Tibial nerve (tissue), 4 donors: ENCODE measurements around the gene GFPT1. TPM values are rescaled to one million over a fixed set of nuclear protein-coding genes. Genes with fewer than 3 reads are reported as not detected.

ENCODE experiments used
- DNase-seq, 2 donors: peaks; one replicate each; pipeline ENCODE4 v3.0.0-alpha.2; 2019; ENCODE audit warnings: low spot score in 2 of 2
- H3K27ac ChIP-seq, 4 donors: fragments of 200-600 bp; sonication (generic) in 3 of 4; one replicate each; pipeline ENCODE4 v1.5.1; 2017 to 2019; ENCODE audit warnings: mild to moderate bottlenecking in 1 of 4
- H3K27me3 ChIP-seq, 2 donors: fragments of 200-600 bp; sonication (generic) in 1 of 2; one replicate each; pipeline versions ENCODE4 v1.5.1 to v1.6.0; 2017 to 2019
- H3K36me3 ChIP-seq, 3 donors: fragments of 200-600 bp; sonication (generic); one replicate each; pipeline ENCODE4 v1.5.1; 2018 to 2019
- H3K4me1 ChIP-seq, 4 donors: fragments of 200-600 bp; sonication (generic) in 3 of 4; one replicate each; pipeline ENCODE4 v1.5.1; 2017 to 2019
- H3K4me3 ChIP-seq, 4 donors: fragments of 200-600 bp; sonication (generic) in 3 of 4; one replicate each; pipeline ENCODE4 v1.5.1; 2017 to 2019; ENCODE audit warnings: mild to moderate bottlenecking in 1 of 4, moderate library complexity in 1 of 4
- H3K9me3 ChIP-seq, 4 donors: fragments of 200-600 bp; sonication (generic) in 3 of 4; one replicate each; pipeline ENCODE4 v1.5.1; 2017 to 2019
- EP300 ChIP-seq, 2 donors: sonication (generic); formaldehyde crosslinking; IDR thresholded peaks; one replicate each; pipeline ENCODE4 v1.6.1; 2017; ENCODE audit warnings: antibody characterized with exemption in 2 of 2, mild to moderate bottlenecking in 1 of 2
- POLR2A ChIP-seq, 2 donors: fragments of 450-650 bp; IDR thresholded peaks; one replicate each; pipeline ENCODE4 v1.6.1; 2017; ENCODE audit warnings: antibody characterized with exemption in 2 of 2, mild to moderate bottlenecking in 2 of 2, moderate library complexity in 2 of 2
- WGBS, 2 donors: methylation state at CpG; one replicate each; pipeline ENCODE4 v1.1.5; 2018; 5-methylcytosine and 5-hydroxymethylcytosine counted together
- total RNA-seq, 4 donors: library from RNA; depleted of rRNA; stranded (reverse); fragments of >200 nt; gene quantifications; one replicate each; pipeline ENCODE4 v1.1.0, GENCODE V29; 2016
- TF ChIP-seq, protein P1 (sequence below), 5 experiments: fragments of 200-600 bp in 3 of 5; fragments of 450-650 bp in 2 of 5; sonication (generic) in 3 of 5; IDR thresholded peaks; one replicate each; pipeline ENCODE4 v1.5.1; 2016 to 2019; ENCODE audit warnings: antibody characterized with exemption in 5 of 5, mild to moderate bottlenecking in 3 of 5, moderate library complexity in 2 of 5

GFPT1 gene
- total RNA-seq, 4 donors from 2014 or later: 15.5 to 30.0 (median 22.1) TPM

DNA sequence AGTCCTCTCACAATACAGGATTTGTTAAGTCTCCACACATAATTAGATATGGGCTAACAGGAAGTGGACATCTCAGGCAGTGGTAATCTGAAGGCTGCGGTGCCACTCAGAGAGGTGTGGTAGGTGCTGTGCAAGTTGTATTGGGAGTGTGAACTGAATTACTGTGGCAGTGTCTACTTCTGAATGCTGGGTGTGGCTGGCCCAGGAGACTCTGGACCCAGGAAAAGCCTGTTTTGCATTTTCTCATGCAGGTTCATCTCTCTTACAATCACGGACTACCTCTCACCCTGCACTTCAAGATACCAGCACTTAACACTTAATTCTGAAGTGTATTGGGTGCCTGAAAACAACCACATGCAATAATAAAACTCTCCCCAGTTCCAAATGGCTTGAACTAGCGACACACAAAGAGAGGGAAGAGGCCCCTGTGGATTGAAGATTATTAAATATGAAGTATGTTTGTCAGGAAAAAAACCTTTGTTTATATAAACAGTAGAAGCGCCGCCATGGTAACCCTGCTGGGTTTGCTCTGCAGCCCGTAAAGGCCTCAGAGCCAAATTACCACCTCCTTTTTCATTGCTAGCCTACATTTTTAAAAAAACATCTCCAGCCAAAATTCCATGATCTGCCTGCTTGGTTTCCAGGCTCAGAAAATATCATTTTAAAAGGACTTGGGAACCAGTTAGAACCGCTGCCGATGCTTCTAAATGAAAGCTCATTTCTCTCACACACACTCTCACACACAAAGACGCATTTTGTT is 77.5 kb downstream of the GFPT1 start:
- TF ChIP-seq, protein P1, sequence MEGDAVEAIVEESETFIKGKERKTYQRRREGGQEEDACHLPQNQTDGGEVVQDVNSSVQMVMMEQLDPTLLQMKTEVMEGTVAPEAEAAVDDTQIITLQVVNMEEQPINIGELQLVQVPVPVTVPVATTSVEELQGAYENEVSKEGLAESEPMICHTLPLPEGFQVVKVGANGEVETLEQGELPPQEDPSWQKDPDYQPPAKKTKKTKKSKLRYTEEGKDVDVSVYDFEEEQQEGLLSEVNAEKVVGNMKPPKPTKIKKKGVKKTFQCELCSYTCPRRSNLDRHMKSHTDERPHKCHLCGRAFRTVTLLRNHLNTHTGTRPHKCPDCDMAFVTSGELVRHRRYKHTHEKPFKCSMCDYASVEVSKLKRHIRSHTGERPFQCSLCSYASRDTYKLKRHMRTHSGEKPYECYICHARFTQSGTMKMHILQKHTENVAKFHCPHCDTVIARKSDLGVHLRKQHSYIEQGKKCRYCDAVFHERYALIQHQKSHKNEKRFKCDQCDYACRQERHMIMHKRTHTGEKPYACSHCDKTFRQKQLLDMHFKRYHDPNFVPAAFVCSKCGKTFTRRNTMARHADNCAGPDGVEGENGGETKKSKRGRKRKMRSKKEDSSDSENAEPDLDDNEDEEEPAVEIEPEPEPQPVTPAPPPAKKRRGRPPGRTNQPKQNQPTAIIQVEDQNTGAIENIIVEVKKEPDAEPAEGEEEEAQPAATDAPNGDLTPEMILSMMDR (IDR thresholded peaks at IDR 0.05): no peak
- no peak for TF ChIP-seq EP300 (IDR thresholded peaks at IDR 0.05)
- TF ChIP-seq POLR2A (IDR thresholded peaks at IDR 0.05): no peak
- 26 to 31% methylated on average over 9 of the region's 9 CpGs for WGBS, 2 donors
- no peak for DNase-seq
- Histone ChIP-seq H3K27ac (peak overlapping the region; percentile 8 to 88 (median 68)), H3K4me1 (peaks cover 0 to 64% (median 27%) of the 10 kb centered on the region in 4 donors), H3K27me3 (no peaks in the 10 kb centered on the region), H3K9me3 (peaks cover 0 to 6% (median 2%) of the 10 kb centered on the region in 4 donors), H3K36me3 (peaks cover 0 to 7% (median 0%) of the 10 kb centered on the region in 3 donors), H3K4me3 (no peak overlapping the region)

DNA sequence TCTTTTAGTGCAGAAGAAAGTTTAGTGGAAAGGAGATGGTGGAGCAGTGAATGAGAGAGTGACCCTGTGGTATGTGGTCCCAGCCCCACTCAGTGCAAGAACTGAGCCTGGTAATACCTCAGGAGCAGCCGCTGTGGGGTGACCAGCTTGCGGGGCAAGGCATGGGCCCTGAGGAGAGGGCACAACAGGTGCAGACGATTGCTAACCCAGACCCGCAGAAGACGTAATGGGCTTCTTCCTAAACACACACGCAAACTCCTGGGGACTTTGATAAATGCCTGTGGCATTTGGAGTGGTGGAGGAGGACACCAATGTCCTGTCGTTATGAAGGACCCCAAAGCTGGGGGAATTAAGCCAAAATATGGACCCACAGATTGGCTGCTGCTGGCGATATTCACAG is 78.7 kb downstream of the GFPT1 start:
- Histone ChIP-seq H3K36me3 (peaks cover 0 to 7% (median 0%) of the 10 kb centered on the region in 3 donors), H3K9me3 (peaks cover 0 to 13% (median 2%) of the 10 kb centered on the region in 4 donors), H3K27me3 (no peaks in the 10 kb centered on the region), H3K27ac (peak overlapping the region in 3 of 4 donors; percentile 67 to 88 (median 87)), H3K4me3 (no peak overlapping the region), H3K4me1 (peaks cover 0 to 64% (median 27%) of the 10 kb centered on the region in 4 donors)
- TF ChIP-seq EP300 (IDR thresholded peaks at IDR 0.05) (no peak), POLR2A (IDR thresholded peaks at IDR 0.05) (no peak)
- DNase-seq: no peak
- WGBS, 2 donors: 90 to 93% methylated on average over 8 of the region's 8 CpGs

DNA sequence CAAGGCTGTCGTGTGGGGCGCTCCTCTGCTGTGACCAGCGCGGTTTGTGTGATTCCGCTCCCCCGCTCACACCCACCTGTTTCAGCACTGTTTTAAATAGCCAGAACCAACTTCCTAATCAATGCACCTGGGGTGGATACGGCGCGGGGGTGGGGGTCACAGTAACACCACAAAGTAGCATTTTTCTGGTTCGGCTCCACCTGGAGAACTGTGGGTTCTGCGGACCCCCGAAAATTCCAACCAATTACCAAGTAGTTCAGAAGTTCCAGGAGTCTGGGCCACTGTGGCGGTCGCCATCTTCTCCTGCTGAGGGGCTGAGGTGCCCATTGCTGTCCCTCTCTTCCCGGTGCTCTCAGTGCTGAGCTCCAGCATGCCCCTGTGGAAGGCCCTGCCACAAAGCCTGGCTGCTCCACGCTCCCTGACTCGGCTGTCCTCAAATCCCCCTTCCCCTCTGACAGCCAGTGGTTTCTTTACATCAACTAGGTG is 79.4 kb downstream of the GFPT1 start:
- Histone ChIP-seq H3K9me3 (peaks cover 0 to 8% (median under 1%) of the 10 kb centered on the region in 4 donors), H3K36me3 (peaks cover 0 to under 1% (median 0%) of the 10 kb centered on the region in 3 donors), H3K27ac (peak overlapping the region in 3 of 4 donors; percentile 52 to 88 (median 67)), H3K4me3 (peak overlapping the region in 3 of 4 donors; percentile 53 to 69 (median 54)), H3K4me1 (peaks cover 0 to 64% (median 27%) of the 10 kb centered on the region in 4 donors), H3K27me3 (no peaks in the 10 kb centered on the region)
- WGBS, 2 donors: 43 to 46% methylated on average over 17 of the region's 17 CpGs
- no peak for DNase-seq
- TF ChIP-seq, protein P1 (IDR thresholded peaks at IDR 0.05): no peak
- no peak for TF ChIP-seq EP300 (IDR thresholded peaks at IDR 0.05)
- no peak for TF ChIP-seq POLR2A (IDR thresholded peaks at IDR 0.05)

DNA sequence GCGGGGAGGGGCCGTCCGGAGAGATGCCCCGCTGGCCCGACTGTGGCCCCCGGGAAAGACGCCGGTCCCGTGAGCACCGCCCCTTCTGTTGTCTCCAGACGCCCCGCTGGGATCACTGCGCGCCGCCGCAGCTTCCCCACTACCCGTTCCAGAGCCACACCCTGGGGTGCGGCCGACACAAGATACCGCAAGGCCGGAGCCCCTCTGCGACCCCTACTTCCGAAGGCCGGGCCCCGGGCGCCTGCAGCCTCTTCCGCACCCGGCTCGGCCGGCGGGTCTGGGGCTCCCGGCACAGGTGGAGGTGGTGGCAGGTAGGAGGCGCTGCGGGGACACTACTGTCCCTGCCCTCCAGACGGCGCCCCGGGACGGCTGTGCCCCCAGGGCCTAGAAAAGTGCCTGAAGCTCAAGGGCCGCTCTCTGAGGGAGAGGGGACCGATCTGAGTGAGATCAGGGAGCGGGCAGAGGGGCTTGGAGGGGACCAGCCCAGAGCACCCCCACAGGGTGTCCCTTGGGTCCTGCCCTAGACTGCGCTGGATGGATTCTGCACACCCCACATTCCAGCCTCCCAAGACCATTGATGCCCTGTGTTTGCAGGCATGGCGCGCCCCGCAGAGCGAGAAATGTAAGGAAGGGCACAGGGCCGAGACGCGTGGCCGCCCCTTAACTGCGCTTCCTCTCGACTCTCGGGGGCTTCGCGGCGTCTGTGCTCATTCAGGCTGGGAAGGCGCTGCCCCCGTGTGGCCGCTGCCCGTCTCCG is 80.0 kb downstream of the GFPT1 start:
- H3K27ac ChIP-seq: peak overlapping the region; percentile 46 to 88 (median 60)
- peaks cover 0 to 64% (median 27%) of the 10 kb centered on the region in 4 donors for H3K4me1 ChIP-seq
- TF ChIP-seq, protein P1 (IDR thresholded peaks at IDR 0.05): peak; percentile 73 to 92 (median 84)
- TF ChIP-seq EP300 (IDR thresholded peaks at IDR 0.05) (peak in 1 of 2 donors; percentile 45), POLR2A (IDR thresholded peaks at IDR 0.05) (no peak)
- H3K9me3 ChIP-seq: peaks cover 0 to 8% (median 0%) of the 10 kb centered on the region in 4 donors
- peak overlapping the region; percentile 53 to 69 (median 62) for H3K4me3 ChIP-seq
- no peaks in the 10 kb centered on the region for H3K36me3 ChIP-seq
- H3K27me3 ChIP-seq: no peaks in the 10 kb centered on the region
- DNase-seq: peak; percentile 76 to 84
- WGBS, 2 donors: 1% methylated on average over 38 to 59 of the region's 61 CpGs

DNA sequence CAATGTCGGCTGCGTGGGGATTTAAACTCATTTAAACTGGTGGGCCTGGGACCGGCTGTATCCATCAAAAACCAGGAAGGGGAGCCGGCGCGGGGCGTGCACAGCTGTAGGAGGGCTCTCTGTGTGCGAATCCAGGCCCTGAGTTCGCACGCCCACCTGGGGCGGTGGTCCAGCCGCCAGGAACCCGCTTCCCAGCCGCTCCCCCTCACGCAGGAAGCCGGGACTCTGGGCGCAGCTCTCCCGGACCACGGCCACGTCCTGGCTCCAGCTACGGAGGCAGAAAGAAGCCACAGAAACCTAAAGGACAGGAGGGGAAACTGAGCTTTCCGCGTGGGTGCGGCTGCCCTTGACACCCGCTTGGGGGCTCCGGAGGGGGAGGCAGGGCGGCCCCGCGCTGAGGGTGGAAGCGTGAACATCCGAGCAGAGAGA is 80.6 kb downstream of the GFPT1 start:
- H3K4me3 ChIP-seq: peak overlapping the region; percentile 53 to 69 (median 62)
- TF ChIP-seq POLR2A (IDR thresholded peaks at IDR 0.05) (no peak), EP300 (IDR thresholded peaks at IDR 0.05) (no peak)
- TF ChIP-seq, protein P1 (IDR thresholded peaks at IDR 0.05): no peak
- H3K4me1 ChIP-seq: peaks cover 0 to 60% (median 27%) of the 10 kb centered on the region in 4 donors
- H3K27ac ChIP-seq: peak overlapping the region; percentile 46 to 88 (median 60)
- WGBS, 2 donors: 0 to 3% methylated on average over 19 to 31 of the region's 31 CpGs
- H3K9me3 ChIP-seq: peaks cover 0 to 8% (median 0%) of the 10 kb centered on the region in 4 donors
- H3K36me3 ChIP-seq: no peaks in the 10 kb centered on the region
- H3K27me3 ChIP-seq: no peaks in the 10 kb centered on the region
- DNase-seq: no peak
